Neural cell (in vitro differentiated cells): ENCODE measurements around the gene TLX2.

ENCODE experiments used
- EP300 ChIP-seq: fragments of 450-650 bp; conservative IDR thresholded peaks from 2 replicates; pipeline ENCODE4 v1.6.1; 2014; ENCODE audit warnings: antibody characterized with exemption, mild to moderate bottlenecking, moderate library complexity; ENCODE audit not compliant: poor library complexity, severe bottlenecking
- EZH2 ChIP-seq: fragments of 200-600, 300-800 bp; shearing (Covaris generic), sonication (generic); IDR thresholded peaks from 2 replicates; pipeline ENCODE4 v1.6.1; 2014; ENCODE audit warnings: antibody characterized with exemption, low read length, borderline replicate concordance, mild to moderate bottlenecking; ENCODE audit not compliant: insufficient read depth, poor library complexity, severe bottlenecking
- TF ChIP-seq, protein P1 (sequence below): fragments of 450-650 bp; IDR thresholded peaks from 2 replicates; pipeline ENCODE4 v1.5.1; 2014; ENCODE audit warnings: antibody characterized with exemption, mild to moderate bottlenecking, moderate library complexity; ENCODE audit not compliant: poor library complexity, severe bottlenecking

DNA sequence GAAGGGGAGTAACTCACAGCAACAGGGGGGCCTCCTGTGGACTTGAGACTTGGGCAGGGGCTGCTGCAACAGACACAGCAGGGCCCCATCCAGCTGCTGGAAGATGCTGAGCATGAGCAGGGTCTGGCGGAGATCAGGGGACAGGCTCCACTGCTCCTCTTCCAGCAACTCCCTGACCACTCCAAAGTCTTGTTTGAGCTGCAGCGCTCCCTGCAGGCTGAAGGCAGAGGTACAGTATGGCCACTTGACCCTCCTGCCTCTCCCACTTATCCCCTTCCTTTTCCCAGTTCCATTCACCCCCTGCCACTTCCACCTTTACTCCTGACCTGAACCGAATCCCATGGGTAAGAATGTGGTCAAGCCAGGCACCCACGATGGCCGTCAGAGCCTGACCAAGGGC, 39.4 kb upstream of the TLX2 start:
- no peak for TF ChIP-seq EP300
- TF ChIP-seq, protein P1, sequence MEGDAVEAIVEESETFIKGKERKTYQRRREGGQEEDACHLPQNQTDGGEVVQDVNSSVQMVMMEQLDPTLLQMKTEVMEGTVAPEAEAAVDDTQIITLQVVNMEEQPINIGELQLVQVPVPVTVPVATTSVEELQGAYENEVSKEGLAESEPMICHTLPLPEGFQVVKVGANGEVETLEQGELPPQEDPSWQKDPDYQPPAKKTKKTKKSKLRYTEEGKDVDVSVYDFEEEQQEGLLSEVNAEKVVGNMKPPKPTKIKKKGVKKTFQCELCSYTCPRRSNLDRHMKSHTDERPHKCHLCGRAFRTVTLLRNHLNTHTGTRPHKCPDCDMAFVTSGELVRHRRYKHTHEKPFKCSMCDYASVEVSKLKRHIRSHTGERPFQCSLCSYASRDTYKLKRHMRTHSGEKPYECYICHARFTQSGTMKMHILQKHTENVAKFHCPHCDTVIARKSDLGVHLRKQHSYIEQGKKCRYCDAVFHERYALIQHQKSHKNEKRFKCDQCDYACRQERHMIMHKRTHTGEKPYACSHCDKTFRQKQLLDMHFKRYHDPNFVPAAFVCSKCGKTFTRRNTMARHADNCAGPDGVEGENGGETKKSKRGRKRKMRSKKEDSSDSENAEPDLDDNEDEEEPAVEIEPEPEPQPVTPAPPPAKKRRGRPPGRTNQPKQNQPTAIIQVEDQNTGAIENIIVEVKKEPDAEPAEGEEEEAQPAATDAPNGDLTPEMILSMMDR = no peak
- TF ChIP-seq EZH2 = no peak
